Sigmoid colon (tissue), 7 donors: ENCODE measurements around the gene ZNF296. TPM values are rescaled to one million over a fixed set of nuclear protein-coding genes. Genes with fewer than 3 reads are reported as not detected.
A peak's percentile ranks its signal among the peaks of the same experiment; 100 is the strongest.

Experiments used
- DNase-seq: peaks from one replicate; pipeline ENCODE4 v3.0.0-alpha.2; 2019
- H3K27ac ChIP-seq, 4 donors: fragments of 200-600 bp; sonication (generic); one replicate each; pipeline ENCODE4 v1.5.1; 2016 to 2019; ENCODE audit warnings: mild to moderate bottlenecking in 1 of 4
- H3K27me3 ChIP-seq, 3 donors: fragments of 200-600 bp; sonication (generic); one replicate each; pipeline ENCODE4 v1.5.1; 2019; ENCODE audit warnings: mild to moderate bottlenecking in 1 of 3
- H3K36me3 ChIP-seq, 4 donors: fragments of 200-600 bp; sonication (generic); one replicate each; pipeline ENCODE4 v1.5.1; 2016 to 2019
- H3K4me1 ChIP-seq, 4 donors: fragments of 200-600 bp; sonication (generic); one replicate each; pipeline ENCODE4 v1.5.1; 2017 to 2019
- H3K4me3 ChIP-seq, 4 donors: fragments of 200-600 bp; sonication (generic); one replicate each; pipeline ENCODE4 v1.5.1; 2017 to 2019; ENCODE audit warnings: mild to moderate bottlenecking in 2 of 4, moderate library complexity in 1 of 4
- H3K9me3 ChIP-seq, 4 donors: fragments of 200-600 bp in 3 of 4; sonication (generic) in 3 of 4; one replicate each; pipeline versions ENCODE4 v1.5.1 to v1.6.1; 2013 to 2019
- CTCF ChIP-seq, 4 experiments: fragments of 450-650 bp in 3 of 4; fragments of 200-600 bp in 1 of 4; IDR thresholded peaks; one replicate each; pipeline ENCODE4 v1.5.1; 2016 to 2019; ENCODE audit warnings: antibody characterized with exemption in 4 of 4, mild to moderate bottlenecking in 3 of 4, moderate library complexity in 2 of 4
- EP300 ChIP-seq, 4 donors: sonication (generic); formaldehyde crosslinking; IDR thresholded peaks; one replicate each; pipeline ENCODE4 v1.6.1; 2017; ENCODE audit warnings: antibody characterized with exemption in 4 of 4
- POLR2A ChIP-seq, 2 donors: fragments of 450-650 bp; IDR thresholded peaks; one replicate each; pipeline ENCODE4 v1.6.1; 2016; ENCODE audit warnings: antibody characterized with exemption in 2 of 2, mild to moderate bottlenecking in 2 of 2, moderate library complexity in 2 of 2
- POLR2AphosphoS5 ChIP-seq, 4 donors: sonication (generic); formaldehyde crosslinking; IDR thresholded peaks; one replicate each; pipeline ENCODE4 v1.6.1; 2017; ENCODE audit warnings: antibody characterized with exemption in 4 of 4
- whole genome bisulfite sequencing, 2 donors: extraction: QIAGEN DNeasy Blood & Tissue Kit; methylation state at CpG; one replicate each; pipeline ENCODE4 v1.1.7; 2013; 5-methylcytosine and 5-hydroxymethylcytosine counted together
- intact Hi-C: fragments of 100-400 bp; cut with DNase I; formaldehyde crosslinking; loops from one replicate; pipeline ENCODE4 v1.15.1; 2023
- polyA plus RNA-seq, 3 donors: library from polyadenylated mRNA; stranded (reverse); fragments of 200-250 nt; gene quantifications; one replicate each; pipeline ENCODE4 v1.2.3, GENCODE V29; 2013
- total RNA-seq, 4 donors: library from RNA; depleted of rRNA; stranded (reverse); fragments of >200 nt; gene quantifications; one replicate each; pipeline ENCODE4 v1.1.0, GENCODE V29; 2016
- donor health status: healthy with polysubstance abuse.
- donor health status: Bipolar disorder and iron deficiency.
- donor health status: healthy.

Gene ZNF296
- total and polyA plus RNA-seq, 7 donors, result 0.41 to 5.4 (median 2.8) TPM; not detected in 2

- intact Hi-C loops, result loop anchor here (5.0 kb wide), 3 partner anchors 57 to 158 kb away; partner anchors contain the start of genes BLOC1S3, CLASRP, MARK4 and TRAPPC6A
- DNase-seq, result no peak
- H3K4me3 ChIP-seq, result no peak overlapping the region
These were observed 18.4 kb upstream of the ZNF296 start for GRCh38 chr19:45094707-45095106.

GRCh38 chr19:45094137-45094536, 17.9 kb upstream of the ZNF296 start:
- 47 to 75% methylated on average over 9 of the region's 9 CpGs for WGBS, 2 donors
- H3K4me1 ChIP-seq, result peaks cover 0 to 78% (median 68%) of the 10 kb centered on the region in 4 donors
- no peaks in the 10 kb centered on the region for H3K9me3 ChIP-seq
- H3K4me3 ChIP-seq, result peak overlapping the region in 3 of 4 donors; percentile 86 to 99 (median 93)
- intact Hi-C loops, result loop anchor here (5.0 kb wide), 3 partner anchors 57 to 158 kb away; partner anchors contain the start of genes BLOC1S3, CLASRP, MARK4 and TRAPPC6A
- no peaks in the 10 kb centered on the region for H3K27me3 ChIP-seq
- H3K36me3 ChIP-seq, result peaks cover 0 to 6% (median 2%) of the 10 kb centered on the region in 4 donors
- no peak for DNase-seq
- no peak overlapping the region for H3K27ac ChIP-seq
- no peak for TF ChIP-seq POLR2A (IDR thresholded peaks at IDR 0.05)
- TF ChIP-seq POLR2AphosphoS5 (IDR thresholded peaks at IDR 0.05), result no peak

More at GRCh38 chr19:45094707-45095106, 18.4 kb upstream of the ZNF296 start:
- peaks cover 0 to 84% (median 71%) of the 10 kb centered on the region in 4 donors for H3K4me1 ChIP-seq
- peaks cover 0 to 6% (median 2%) of the 10 kb centered on the region in 4 donors for H3K36me3 ChIP-seq
- 75 to 86% methylated on average over 5 of the region's 5 CpGs for WGBS, 2 donors
- no peaks in the 10 kb centered on the region for H3K9me3 ChIP-seq
- TF ChIP-seq POLR2AphosphoS5 (IDR thresholded peaks at IDR 0.05) (no peak), EP300 (IDR thresholded peaks at IDR 0.05) (no peak), CTCF (IDR thresholded peaks at IDR 0.05) (no peak), POLR2A (IDR thresholded peaks at IDR 0.05) (no peak)
- H3K27ac ChIP-seq, result no peak overlapping the region
- no peaks in the 10 kb centered on the region for H3K27me3 ChIP-seq

GRCh38 chr19:45092747-45093678, 16.7 kb upstream of the ZNF296 start, which contains the start of gene PPP1R37:
TSS of gene PPP1R37 (plus strand) at chr19:45093179. CDS start at chr19:45093326, 147 bp downstream.
- DNase-seq, result peak; percentile 96
- TF ChIP-seq EP300 (IDR thresholded peaks at IDR 0.05) (peak in 1 of 4 donors; percentile 40), POLR2AphosphoS5 (IDR thresholded peaks at IDR 0.05) (peak; percentile 60 to 77 (median 74)), CTCF (IDR thresholded peaks at IDR 0.05) (peak in 3 of 4 experiments; percentile 36 to 48 (median 43)), POLR2A (IDR thresholded peaks at IDR 0.05) (peak in 1 of 2 donors; percentile 5)
- intact Hi-C loops, result loop anchor here (5.0 kb wide), 3 partner anchors 56 to 159 kb away; partner anchors contain the start of genes BLOC1S3, CLASRP, MARK4 and TRAPPC6A
- Histone ChIP-seq H3K9me3 (no peaks in the 10 kb centered on the region), H3K4me1 (peaks cover 0 to 67% (median 57%) of the 10 kb centered on the region in 4 donors), H3K36me3 (peaks cover 0 to 14% (median 4%) of the 10 kb centered on the region in 4 donors), H3K27me3 (no peaks in the 10 kb centered on the region), H3K4me3 (peak within 1 kb of the TSS; percentile 84 to 99 (median 90)), H3K27ac (peak within 1 kb of the TSS; percentile 84 to 90 (median 86))
- WGBS, 2 donors, result 0% methylated on average over 103 of the region's 103 CpGs

GRCh38 chr19:45091031-45091923, 15.0 kb upstream of the ZNF296 start:
- TF ChIP-seq POLR2A (IDR thresholded peaks at IDR 0.05), result no peak
- peak; percentile 53 to 82 (median 76) for TF ChIP-seq POLR2AphosphoS5 (IDR thresholded peaks at IDR 0.05)
- Histone ChIP-seq H3K4me1 (peaks cover 0 to 49% (median 40%) of the 10 kb centered on the region in 4 donors), H3K27me3 (no peaks in the 10 kb centered on the region), H3K36me3 (peaks cover 0 to 15% (median 5%) of the 10 kb centered on the region in 4 donors), H3K4me3 (peak overlapping the region; percentile 84 to 99 (median 90)), H3K27ac (peak overlapping the region; percentile 84 to 90 (median 86)), H3K9me3 (no peaks in the 10 kb centered on the region)
- intact Hi-C loops, result loop anchor here (5.0 kb wide), 3 partner anchors 54 to 161 kb away; partner anchors contain the start of genes BLOC1S3, CLASRP, MARK4 and TRAPPC6A
- 5 to 17% methylated on average over 64 of the region's 64 CpGs for WGBS, 2 donors
- DNase-seq, result peak; percentile 99

GRCh38 chr19:45090606-45091005, 14.3 kb upstream of the ZNF296 start:
- Histone ChIP-seq H3K9me3 (no peaks in the 10 kb centered on the region), H3K4me1 (peaks cover 0 to 43% (median 33%) of the 10 kb centered on the region in 4 donors), H3K27ac (peak overlapping the region; percentile 84 to 90 (median 86)), H3K36me3 (peaks cover 0 to 15% (median 6%) of the 10 kb centered on the region in 4 donors), H3K27me3 (no peaks in the 10 kb centered on the region), H3K4me3 (peak overlapping the region in 3 of 4 donors; percentile 86 to 99 (median 93))
- 15 to 64% methylated on average over 5 of the region's 5 CpGs for WGBS, 2 donors
- TF ChIP-seq EP300 (IDR thresholded peaks at IDR 0.05), result no peak
- DNase-seq, result no peak
- intact Hi-C loops, result loop anchor here (5.0 kb wide), 3 partner anchors 53 to 162 kb away; partner anchors contain the start of genes BLOC1S3, CLASRP, MARK4 and TRAPPC6A
